HG03432 (cell line): ENCODE measurements around the gene TAOK2.
A peak's percentile ranks its signal among the peaks of the same experiment; 100 is the strongest.
"Not testable (repeated sequence)": the region's sequence is repeated elsewhere in the genome, so short reads cannot be mapped to it uniquely, and the experiment has no call there.

ENCODE experiments used
- ATAC-seq: cut with Tn5 transposase; IDR thresholded peaks from one replicate; pipeline ENCODE4 v1.9.1; 2021; ENCODE audit warnings: mild to moderate bottlenecking, moderate library complexity; ENCODE audit not compliant: unreplicated experiment

The TAOK2 gene

GRCh38 chr16:29973384-29974246 lies at the start of gene TAOK2:
TSS of gene TAOK2 (plus strand) at chr16:29973868. CDS start at chr16:29977773, 3,905 bp downstream.
- ATAC-seq, result peak; percentile 94

GRCh38 chr16:29925105-29925756 lies 48.4 kb upstream of the TAOK2 start:
- no peak for ATAC-seq

- ATAC-seq, result peak; percentile 90
Observed at GRCh38 chr16:29925781-29926710, 47.6 kb upstream of the TAOK2 start, which contains the start of gene KCTD13. TSS of gene KCTD13 (minus strand) at chr16:29926226. CDS start at chr16:29926033, 193 bp downstream.

- ATAC-seq, result no peak
Observed at GRCh38 chr16:29926711-29927052, 47.0 kb upstream of the TAOK2 start.

- no peak for ATAC-seq
Observed at GRCh38 chr16:29927070-29927905, 46.4 kb upstream of the TAOK2 start.

- ATAC-seq, result not testable (repeated sequence)
Observed at GRCh38 chr16:29931750-29932149, 41.9 kb upstream of the TAOK2 start.

GRCh38 chr16:29940656-29941055 lies 33.0 kb upstream of the TAOK2 start:
- no peak for ATAC-seq

GRCh38 chr16:29943846-29944799 lies 29.5 kb upstream of the TAOK2 start:
- no peak for ATAC-seq

GRCh38 chr16:29947897-29948296 lies 25.8 kb upstream of the TAOK2 start:
- ATAC-seq, result no peak

- ATAC-seq, result no peak
Observed at GRCh38 chr16:29950806-29951461, 22.7 kb upstream of the TAOK2 start.

GRCh38 chr16:29951625-29952365 lies 21.9 kb upstream of the TAOK2 start:
- no peak for ATAC-seq

- no peak for ATAC-seq
Observed at GRCh38 chr16:29958756-29959155, 14.9 kb upstream of the TAOK2 start.

GRCh38 chr16:29959293-29959692 lies 14.4 kb upstream of the TAOK2 start:
- no peak for ATAC-seq

GRCh38 chr16:29959821-29960220 lies 13.8 kb upstream of the TAOK2 start:
- ATAC-seq, result not testable (repeated sequence)

- ATAC-seq, result no peak
Observed at GRCh38 chr16:29961127-29961478, 12.6 kb upstream of the TAOK2 start.

- ATAC-seq, result peak; percentile 86
Observed at GRCh38 chr16:29961479-29962343, 12.0 kb upstream of the TAOK2 start, which contains the start of gene TMEM219. TSS of gene TMEM219 (plus strand) at chr16:29962079. CDS start at chr16:29963144, 1,065 bp downstream.
